Muscle layer of colon (tissue), 2 donors: ENCODE results near the gene ENAH.

Source experiments
- H3K27ac ChIP-seq: one replicate; pipeline ENCODE4 v1.7.0; 2013; ENCODE audit warnings: low read depth, mild to moderate bottlenecking, low read length, moderate library complexity
- H3K27me3 ChIP-seq, 2 donors: one replicate each; pipeline ENCODE4 v1.7.0; 2013; ENCODE audit warnings: low read length in 2 of 2, mild to moderate bottlenecking in 2 of 2; ENCODE audit not compliant: insufficient read depth in 2 of 2, control insufficient read depth in 1 of 2
- H3K36me3 ChIP-seq: one replicate; pipeline ENCODE4 v1.7.0; 2013; ENCODE audit warnings: mild to moderate bottlenecking, low read length; ENCODE audit not compliant: insufficient read depth
- H3K4me1 ChIP-seq: one replicate; pipeline ENCODE4 v1.7.0; 2013; ENCODE audit warnings: mild to moderate bottlenecking, low read length; ENCODE audit not compliant: insufficient read depth
- H3K4me3 ChIP-seq, 2 donors: one replicate each; pipeline ENCODE4 v1.7.0; 2013; ENCODE audit warnings: low read length in 2 of 2, low read depth in 1 of 2, mild to moderate bottlenecking in 1 of 2, moderate library complexity in 1 of 2
- H3K9ac ChIP-seq: one replicate; pipeline ENCODE4 v1.7.0; 2013; ENCODE audit warnings: low read length
- H3K9me3 ChIP-seq: one replicate; pipeline ENCODE4 v1.7.0; 2013; ENCODE audit warnings: mild to moderate bottlenecking, low read length
- donor health status: abdominal sarcoma.
- donor health status: Adenocarcinoma of cecum.

The ENAH gene

DNA sequence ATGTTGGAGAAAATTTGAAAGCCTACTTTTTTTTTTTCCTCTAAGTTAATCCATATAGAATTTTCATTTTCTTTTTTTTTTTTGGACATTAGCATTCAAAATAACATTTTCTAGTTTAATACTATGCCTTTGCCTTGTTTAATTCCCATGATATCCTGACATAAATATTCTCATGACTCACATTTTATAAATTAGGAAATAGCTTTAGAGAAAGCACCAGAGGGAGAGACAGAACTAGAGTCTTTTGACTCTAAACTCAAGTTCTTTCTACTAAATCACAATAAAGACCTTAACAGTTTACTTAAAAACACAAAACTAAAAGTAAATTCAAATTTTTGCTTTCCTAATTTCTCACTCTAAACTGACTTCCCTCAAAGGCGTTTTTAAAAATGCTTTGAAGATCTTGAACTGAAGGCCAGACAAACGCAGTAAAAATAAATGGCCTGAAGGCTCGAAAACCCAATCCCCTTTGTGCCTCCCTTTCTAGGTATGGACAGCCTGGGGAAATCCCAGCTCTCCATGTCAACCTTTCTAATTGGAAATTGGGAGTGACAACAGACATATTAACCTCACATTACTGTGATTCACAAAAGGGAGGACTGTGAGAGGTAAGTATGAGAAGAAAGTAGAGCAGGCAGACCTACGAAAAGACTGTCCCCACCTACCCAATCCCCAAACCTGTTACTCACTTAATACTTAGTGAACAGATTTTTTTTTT is 104.6 kb downstream of the ENAH start:
- Histone ChIP-seq H3K4me1 (peaks cover 20% of the 10 kb centered on the region), H3K4me3 (no peak overlapping the region), H3K9ac (no peak overlapping the region), H3K36me3 (no peaks in the 10 kb centered on the region), H3K27me3 (no peaks in the 10 kb centered on the region), H3K27ac (no peak overlapping the region), H3K9me3 (no peaks in the 10 kb centered on the region)

- Histone ChIP-seq H3K27me3 (no peaks in the 10 kb centered on the region), H3K4me1 (peaks cover 37% of the 10 kb centered on the region), H3K9me3 (no peaks in the 10 kb centered on the region), H3K9ac (no peak overlapping the region), H3K27ac (no peak overlapping the region), H3K36me3 (no peaks in the 10 kb centered on the region), H3K4me3 (no peak overlapping the region)
These were observed 107.3 kb downstream of the ENAH start for GRCh38 chr1:225545649-225546048.

GRCh38 chr1:225544924-225545323 is 108.0 kb downstream of the ENAH start:
- Histone ChIP-seq H3K9me3 (no peaks in the 10 kb centered on the region), H3K27me3 (no peaks in the 10 kb centered on the region), H3K27ac (no peak overlapping the region), H3K4me3 (no peak overlapping the region), H3K36me3 (no peaks in the 10 kb centered on the region), H3K9ac (no peak overlapping the region), H3K4me1 (peaks cover 39% of the 10 kb centered on the region)

DNA sequence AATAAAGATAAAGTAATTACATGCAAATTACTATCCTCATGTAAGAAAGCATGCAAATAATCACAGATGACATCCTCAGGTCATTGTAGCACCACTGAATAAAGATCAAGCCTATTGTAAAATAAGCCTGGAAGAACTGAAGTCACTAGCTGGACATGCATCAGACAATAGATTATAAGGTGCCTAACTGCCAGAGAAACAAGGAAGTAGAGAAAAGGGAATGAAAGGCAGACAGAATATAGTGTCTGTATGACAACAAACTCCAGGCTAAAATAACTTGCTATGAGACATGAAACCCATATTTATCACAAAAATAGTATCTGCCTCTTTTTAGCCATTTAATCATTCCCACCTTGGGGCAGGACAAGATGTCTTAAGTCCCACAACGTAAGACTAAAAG is 108.7 kb downstream of the ENAH start:
- peaks cover 35% of the 10 kb centered on the region for H3K4me1 ChIP-seq
- H3K27ac ChIP-seq, result no peak overlapping the region
- no peaks in the 10 kb centered on the region for H3K9me3 ChIP-seq
- H3K9ac ChIP-seq, result no peak overlapping the region
- H3K27me3 ChIP-seq, result no peaks in the 10 kb centered on the region
- H3K36me3 ChIP-seq, result no peaks in the 10 kb centered on the region
- H3K4me3 ChIP-seq, result peak overlapping the region; percentile 6 to 8

DNA sequence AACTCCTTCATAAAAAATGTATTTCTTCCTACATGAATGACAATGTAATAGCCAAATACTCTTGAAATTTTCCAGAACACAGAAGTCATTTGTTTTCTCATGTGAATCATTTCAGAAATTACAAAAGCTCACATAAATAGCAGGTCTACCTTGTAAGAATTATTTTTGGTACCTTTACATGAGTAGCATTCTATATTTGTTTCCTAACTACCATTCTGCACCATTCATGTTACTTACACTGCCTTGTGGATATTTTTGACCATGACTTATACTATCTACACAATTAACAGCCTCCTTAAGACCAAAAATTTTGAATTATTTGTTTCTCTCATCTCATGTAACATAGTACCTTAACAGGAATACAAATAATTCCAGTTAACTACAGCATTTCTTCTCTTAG is 109.6 kb downstream of the ENAH start:
- Histone ChIP-seq H3K9ac (no peak overlapping the region), H3K4me3 (no peak overlapping the region), H3K4me1 (peaks cover 35% of the 10 kb centered on the region), H3K9me3 (no peaks in the 10 kb centered on the region), H3K27ac (no peak overlapping the region), H3K27me3 (no peaks in the 10 kb centered on the region), H3K36me3 (no peaks in the 10 kb centered on the region)

DNA sequence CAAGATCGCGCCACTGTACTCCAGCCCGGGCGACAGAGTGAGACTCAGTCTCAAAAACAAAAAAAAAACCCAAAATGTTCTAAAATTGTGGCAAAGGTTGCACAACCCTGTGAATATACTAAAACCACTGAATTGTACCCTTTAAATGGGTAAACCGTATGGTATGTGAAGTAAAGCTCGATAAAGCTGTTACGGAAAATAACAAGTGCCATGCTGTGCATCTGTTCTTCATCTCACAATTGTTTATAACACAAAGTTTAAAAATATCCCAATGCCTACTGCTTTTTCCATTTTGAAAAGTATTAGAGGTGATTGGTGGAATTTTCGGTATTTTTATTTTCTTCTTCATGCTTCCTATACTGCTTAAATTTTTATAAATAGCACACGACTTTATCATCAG is 111.5 kb downstream of the ENAH start:
- Histone ChIP-seq H3K36me3 (no peaks in the 10 kb centered on the region), H3K4me1 (peaks cover 35% of the 10 kb centered on the region), H3K27me3 (no peaks in the 10 kb centered on the region), H3K4me3 (no peak overlapping the region), H3K9ac (no peak overlapping the region), H3K27ac (no peak overlapping the region), H3K9me3 (no peaks in the 10 kb centered on the region)

GRCh38 chr1:225539575-225539974 is 113.3 kb downstream of the ENAH start:
- Histone ChIP-seq H3K9me3 (no peaks in the 10 kb centered on the region), H3K27me3 (no peaks in the 10 kb centered on the region), H3K27ac (no peak overlapping the region), H3K4me3 (no peak overlapping the region), H3K36me3 (no peaks in the 10 kb centered on the region), H3K4me1 (peaks cover 37% of the 10 kb centered on the region), H3K9ac (no peak overlapping the region)

- no peaks in the 10 kb centered on the region for H3K9me3 ChIP-seq
- no peak overlapping the region for H3K4me3 ChIP-seq
- no peaks in the 10 kb centered on the region for H3K27me3 ChIP-seq
- H3K4me1 ChIP-seq, result peaks cover 36% of the 10 kb centered on the region
- no peak overlapping the region for H3K27ac ChIP-seq
- H3K9ac ChIP-seq, result no peak overlapping the region
- H3K36me3 ChIP-seq, result no peaks in the 10 kb centered on the region
These were observed 113.9 kb downstream of the ENAH start for GRCh38 chr1:225539069-225539468.

GRCh38 chr1:225537554-225538251 is 115.2 kb downstream of the ENAH start:
- no peaks in the 10 kb centered on the region for H3K36me3 ChIP-seq

GRCh38 chr1:225535280-225535679 is 117.6 kb downstream of the ENAH start:
- H3K27ac ChIP-seq, result no peak overlapping the region
- peaks cover 23% of the 10 kb centered on the region for H3K4me1 ChIP-seq
- no peak overlapping the region for H3K9ac ChIP-seq
- H3K9me3 ChIP-seq, result no peaks in the 10 kb centered on the region
- H3K4me3 ChIP-seq, result no peak overlapping the region
- H3K27me3 ChIP-seq, result no peaks in the 10 kb centered on the region
- H3K36me3 ChIP-seq, result no peaks in the 10 kb centered on the region

More at GRCh38 chr1:225537554-225538251, 115.2 kb downstream of the ENAH start:
- Histone ChIP-seq H3K4me1 (peaks cover 43% of the 10 kb centered on the region), H3K4me3 (no peak overlapping the region), H3K27ac (no peak overlapping the region), H3K9ac (no peak overlapping the region), H3K27me3 (no peaks in the 10 kb centered on the region), H3K9me3 (no peaks in the 10 kb centered on the region)

DNA sequence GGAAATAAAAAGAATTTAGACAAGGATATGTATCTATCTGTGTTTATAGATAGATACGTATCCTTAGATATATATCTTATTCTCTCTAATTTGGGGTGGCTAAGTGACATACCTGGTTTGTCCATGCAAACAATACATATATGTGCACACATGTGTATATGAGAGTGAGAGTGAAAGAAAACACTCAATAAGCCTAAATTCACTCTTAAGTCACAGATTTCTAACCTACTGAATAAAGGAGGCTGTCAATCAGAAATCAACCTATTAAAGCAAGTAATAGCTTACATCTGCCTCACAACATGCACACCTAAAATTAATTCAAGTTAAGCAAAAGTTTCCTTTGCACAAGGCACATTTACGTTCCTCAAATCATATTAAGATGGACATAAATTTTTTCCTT is 118.2 kb downstream of the ENAH start:
- no peak overlapping the region for H3K4me3 ChIP-seq
- H3K27ac ChIP-seq, result no peak overlapping the region
- peaks cover 20% of the 10 kb centered on the region for H3K4me1 ChIP-seq
- no peaks in the 10 kb centered on the region for H3K36me3 ChIP-seq
- H3K27me3 ChIP-seq, result no peaks in the 10 kb centered on the region
- no peaks in the 10 kb centered on the region for H3K9me3 ChIP-seq
- H3K9ac ChIP-seq, result no peak overlapping the region

GRCh38 chr1:225534135-225534534 is 118.8 kb downstream of the ENAH start:
- no peaks in the 10 kb centered on the region for H3K9me3 ChIP-seq
- no peak overlapping the region for H3K27ac ChIP-seq
- peaks cover 20% of the 10 kb centered on the region for H3K4me1 ChIP-seq
- H3K4me3 ChIP-seq, result no peak overlapping the region
- H3K27me3 ChIP-seq, result no peaks in the 10 kb centered on the region
- no peak overlapping the region for H3K9ac ChIP-seq
- no peaks in the 10 kb centered on the region for H3K36me3 ChIP-seq
